GM19025 (cell line): ENCODE data around the gene SORCS3.

Source experiments
- ATAC-seq: cut with Tn5 transposase; IDR thresholded peaks from one replicate; pipeline ENCODE4 v1.9.1; 2021; ENCODE audit warnings: mild to moderate bottlenecking, low read depth, moderate library complexity; ENCODE audit not compliant: unreplicated experiment

Gene SORCS3

GRCh38 chr10:104643303-104643663, 2.2 kb downstream of the SORCS3 start:
- ATAC-seq = no peak

- ATAC-seq = no peak
These were observed 5.1 kb downstream of the SORCS3 start for GRCh38 chr10:104646146-104646545.

- no peak for ATAC-seq
These were observed 7.3 kb downstream of the SORCS3 start for GRCh38 chr10:104648421-104648820.

GRCh38 chr10:104650072-104650471, 9.0 kb downstream of the SORCS3 start:
- no peak for ATAC-seq

GRCh38 chr10:104650635-104651331, 9.7 kb downstream of the SORCS3 start:
- ATAC-seq = no peak

- no peak for ATAC-seq
These were observed 15.9 kb downstream of the SORCS3 start for GRCh38 chr10:104657036-104657435.

GRCh38 chr10:104657457-104657856, 16.4 kb downstream of the SORCS3 start:
- ATAC-seq = no peak

- no peak for ATAC-seq
These were observed 17.0 kb downstream of the SORCS3 start for GRCh38 chr10:104658067-104658466.

- ATAC-seq = no peak
These were observed 18.7 kb downstream of the SORCS3 start for GRCh38 chr10:104659809-104660208.

GRCh38 chr10:104663076-104663475, 22.0 kb downstream of the SORCS3 start:
- ATAC-seq = no peak

- ATAC-seq = no peak
These were observed 22.5 kb downstream of the SORCS3 start for GRCh38 chr10:104663563-104663962.

GRCh38 chr10:104664205-104664604, 23.1 kb downstream of the SORCS3 start:
- no peak for ATAC-seq

- no peak for ATAC-seq
These were observed 24.1 kb downstream of the SORCS3 start for GRCh38 chr10:104665174-104665573.

GRCh38 chr10:104666106-104666505, 25.0 kb downstream of the SORCS3 start:
- no peak for ATAC-seq

GRCh38 chr10:104676874-104677273, 35.8 kb downstream of the SORCS3 start:
- no peak for ATAC-seq

- ATAC-seq = no peak
These were observed 37.6 kb downstream of the SORCS3 start for GRCh38 chr10:104678658-104679057.

GRCh38 chr10:104680467-104681401, 39.6 kb downstream of the SORCS3 start:
- no peak for ATAC-seq

- no peak for ATAC-seq
These were observed 40.4 kb downstream of the SORCS3 start for GRCh38 chr10:104681485-104681884.

- ATAC-seq = no peak
These were observed 42.5 kb downstream of the SORCS3 start for GRCh38 chr10:104683567-104683966.

GRCh38 chr10:104686829-104687228, 45.7 kb downstream of the SORCS3 start:
- no peak for ATAC-seq

GRCh38 chr10:104688251-104689042, 47.4 kb downstream of the SORCS3 start:
- no peak for ATAC-seq
